ENCODE measurements around the gene TECTA.
"Not testable (repeated sequence)": the region's sequence is repeated elsewhere in the genome, so short reads cannot be mapped to it uniquely, and the experiment has no call there.

Gene TECTA

DNA sequence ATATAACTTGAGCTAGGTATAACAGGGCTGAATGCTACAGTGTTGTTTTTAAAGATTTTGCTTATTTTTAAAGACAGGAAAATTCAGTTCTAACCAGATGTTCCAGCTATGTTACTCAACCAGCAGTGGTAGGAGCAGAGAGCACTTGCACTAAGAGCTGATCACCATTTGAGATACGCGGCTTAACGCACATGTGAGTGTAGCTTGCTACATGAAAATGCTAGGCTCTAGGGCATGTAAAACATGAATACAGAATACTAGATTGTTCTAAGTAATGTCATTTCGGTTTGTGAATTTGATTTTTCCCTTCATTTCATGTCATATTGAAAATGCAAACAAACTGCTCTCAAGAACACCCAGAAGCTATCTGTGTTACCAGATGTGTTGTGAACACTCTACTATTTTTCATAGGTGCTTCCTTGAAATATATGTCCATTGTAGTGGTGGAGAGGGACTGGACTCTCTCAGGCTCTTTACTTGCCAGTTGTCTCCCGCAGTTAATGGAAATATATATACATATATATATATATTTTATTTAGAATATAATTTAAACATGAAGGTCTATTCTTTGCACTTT is 10.8 kb upstream of the TECTA start:
- no peak for DNase-seq (ENCODE audit: low read depth)

DNA sequence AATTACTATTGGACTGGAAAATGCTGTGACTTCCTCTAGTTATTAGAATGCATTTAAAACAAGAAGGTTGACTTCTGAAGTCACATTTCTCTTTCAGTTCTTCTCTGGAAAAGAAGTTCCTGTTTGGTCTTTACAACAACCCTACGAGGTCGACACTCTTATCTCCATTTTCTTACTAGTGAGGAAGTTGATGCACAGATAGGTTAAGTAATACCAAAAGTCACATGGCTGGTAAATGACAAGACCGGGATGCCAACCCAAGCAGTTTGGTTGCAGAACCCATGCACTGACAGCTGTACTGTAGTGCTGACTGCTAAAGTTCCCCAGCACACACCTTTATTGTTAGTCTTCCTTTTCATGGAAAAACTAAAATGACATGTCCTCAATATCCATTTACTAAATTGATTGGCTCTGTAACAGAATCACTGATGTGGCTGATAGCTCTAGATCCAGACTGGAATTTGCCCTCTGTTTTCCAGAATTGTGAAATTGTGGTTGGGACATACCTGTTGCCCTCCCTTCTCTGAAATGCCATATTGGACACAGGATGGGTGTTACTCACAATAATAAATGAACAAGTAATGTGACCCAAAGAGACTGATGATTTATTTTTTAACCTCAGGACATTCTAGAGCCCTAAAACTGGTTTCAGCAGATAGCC is 9.4 kb upstream of the TECTA start:
- no peak for DNase-seq (ENCODE audit: low read depth)

- no peak for DNase-seq (ENCODE audit: low read depth)
These were observed 5.5 kb upstream of the TECTA start for GRCh38 chr11:121095561-121095960.

DNA sequence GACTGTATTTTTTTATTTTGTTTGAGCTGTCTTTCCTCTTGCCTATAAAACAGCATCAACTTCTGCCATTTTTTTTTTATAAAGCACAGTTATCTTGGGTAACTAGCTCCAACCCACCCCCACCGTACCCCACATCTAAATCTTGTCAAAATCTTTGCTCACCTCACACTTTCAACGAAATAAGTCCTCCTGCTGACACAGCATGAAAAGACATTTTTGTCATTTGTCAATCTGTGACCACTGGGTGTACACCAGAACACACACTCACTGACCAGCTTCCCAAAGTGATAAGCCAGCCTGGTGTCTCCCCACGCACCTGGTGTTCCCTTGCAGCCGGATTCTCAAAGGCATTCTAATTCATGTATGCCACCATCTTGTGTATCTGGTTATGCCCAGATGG is 1.7 kb upstream of the TECTA start:
- no peak for DNase-seq (ENCODE audit: low read depth)

- DNase-seq (ENCODE audit: low read depth), result no peak
These were observed 1.2 kb upstream of the TECTA start for GRCh38 chr11:121099885-121100284.

- no peak for DNase-seq (ENCODE audit: low read depth)
These were observed 3.3 kb downstream of the TECTA start for GRCh38 chr11:121104312-121104762.

- DNase-seq (ENCODE audit: low read depth), result no peak
These were observed 4.0 kb downstream of the TECTA start for GRCh38 chr11:121105063-121105480.

- no peak for DNase-seq (ENCODE audit: low read depth)
These were observed 4.6 kb downstream of the TECTA start for GRCh38 chr11:121105481-121106195.

DNA sequence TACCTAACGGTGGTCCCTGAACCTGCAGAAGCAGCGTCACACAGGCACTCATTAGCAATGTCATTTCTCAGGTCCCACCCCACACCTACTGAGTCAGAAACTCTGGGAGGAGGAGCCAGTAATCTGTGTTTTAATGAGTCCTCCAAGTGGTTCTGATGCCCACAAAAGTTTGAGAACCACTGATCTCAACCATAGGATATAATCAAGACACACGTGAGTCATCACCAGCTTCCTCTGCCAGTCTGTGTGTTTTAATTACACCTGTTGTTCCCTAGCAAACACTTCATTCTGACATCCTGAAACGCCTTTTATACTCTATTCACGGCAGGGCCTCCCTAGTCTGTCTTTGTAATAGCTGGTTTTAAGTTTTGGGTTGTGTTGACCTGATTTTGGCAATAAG is 5.8 kb downstream of the TECTA start:
- DNase-seq (ENCODE audit: low read depth), result no peak

DNA sequence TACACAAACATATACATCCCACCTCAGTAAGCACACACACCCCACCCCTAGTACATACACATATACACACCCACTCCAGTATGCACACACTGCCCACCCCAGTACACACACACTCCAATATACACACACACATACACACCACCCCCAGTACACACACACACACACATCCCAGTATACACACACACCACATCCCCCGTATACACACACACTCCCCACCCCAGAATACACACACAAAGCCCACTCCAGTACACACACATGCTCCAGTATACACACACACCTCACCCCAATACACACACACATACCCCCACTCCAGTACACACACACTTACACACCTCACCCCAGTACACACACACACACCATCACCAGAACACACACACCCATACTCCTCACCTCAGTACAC is 7.4 kb downstream of the TECTA start:
- DNase-seq (ENCODE audit: low read depth), result no peak

DNA sequence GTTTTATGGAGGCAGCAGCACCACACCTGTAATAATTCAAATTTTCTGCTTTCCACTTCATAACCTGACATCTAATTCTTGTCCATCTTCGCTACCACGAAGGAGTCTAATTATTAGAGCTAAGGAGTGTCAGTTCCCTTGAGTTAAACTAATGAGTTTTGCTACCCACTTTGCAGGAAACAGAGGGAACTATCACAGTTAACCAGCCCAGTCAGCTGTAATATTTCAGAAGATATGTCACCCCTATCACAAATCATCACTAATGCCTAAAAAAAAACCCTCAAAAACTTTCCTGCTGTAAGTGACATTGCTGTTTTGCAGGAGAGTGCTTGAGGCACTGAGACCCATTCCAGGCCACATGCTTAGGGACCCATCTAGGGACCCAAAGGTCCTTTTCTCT is 8.4 kb downstream of the TECTA start:
- DNase-seq (ENCODE audit: low read depth), result no peak

DNA sequence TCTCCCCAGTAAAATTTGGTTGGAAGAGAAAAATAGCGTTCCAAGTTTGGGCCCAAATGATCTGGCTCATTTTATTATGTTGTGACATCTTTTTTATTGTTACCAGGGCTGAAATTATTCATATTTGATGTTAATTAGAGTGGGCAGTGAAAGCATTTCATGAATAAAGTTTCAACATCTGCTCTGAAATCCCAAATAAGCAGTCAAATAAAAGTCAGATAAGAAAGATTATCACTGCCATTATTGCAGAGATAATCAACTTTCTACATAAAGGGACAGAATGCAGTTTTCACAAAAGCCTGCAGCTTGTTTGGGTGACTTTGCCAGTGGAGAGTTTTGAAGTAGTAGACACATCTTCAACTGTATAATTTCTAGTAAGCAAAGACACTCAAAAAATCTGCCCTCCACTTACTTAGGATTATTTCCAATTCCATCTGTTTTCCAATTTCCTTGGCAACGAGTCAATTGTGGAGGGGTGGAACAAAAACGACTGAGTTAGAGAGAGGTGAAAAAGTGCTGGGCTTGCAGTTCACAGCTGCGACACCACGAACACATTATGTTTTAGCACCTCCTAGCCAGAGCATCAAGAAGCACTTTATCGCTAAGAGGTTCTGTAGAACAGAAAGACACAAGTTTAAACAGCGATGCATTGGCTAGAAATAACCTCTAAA is 9.0 kb downstream of the TECTA start:
- DNase-seq (ENCODE audit: low read depth), result no peak

DNA sequence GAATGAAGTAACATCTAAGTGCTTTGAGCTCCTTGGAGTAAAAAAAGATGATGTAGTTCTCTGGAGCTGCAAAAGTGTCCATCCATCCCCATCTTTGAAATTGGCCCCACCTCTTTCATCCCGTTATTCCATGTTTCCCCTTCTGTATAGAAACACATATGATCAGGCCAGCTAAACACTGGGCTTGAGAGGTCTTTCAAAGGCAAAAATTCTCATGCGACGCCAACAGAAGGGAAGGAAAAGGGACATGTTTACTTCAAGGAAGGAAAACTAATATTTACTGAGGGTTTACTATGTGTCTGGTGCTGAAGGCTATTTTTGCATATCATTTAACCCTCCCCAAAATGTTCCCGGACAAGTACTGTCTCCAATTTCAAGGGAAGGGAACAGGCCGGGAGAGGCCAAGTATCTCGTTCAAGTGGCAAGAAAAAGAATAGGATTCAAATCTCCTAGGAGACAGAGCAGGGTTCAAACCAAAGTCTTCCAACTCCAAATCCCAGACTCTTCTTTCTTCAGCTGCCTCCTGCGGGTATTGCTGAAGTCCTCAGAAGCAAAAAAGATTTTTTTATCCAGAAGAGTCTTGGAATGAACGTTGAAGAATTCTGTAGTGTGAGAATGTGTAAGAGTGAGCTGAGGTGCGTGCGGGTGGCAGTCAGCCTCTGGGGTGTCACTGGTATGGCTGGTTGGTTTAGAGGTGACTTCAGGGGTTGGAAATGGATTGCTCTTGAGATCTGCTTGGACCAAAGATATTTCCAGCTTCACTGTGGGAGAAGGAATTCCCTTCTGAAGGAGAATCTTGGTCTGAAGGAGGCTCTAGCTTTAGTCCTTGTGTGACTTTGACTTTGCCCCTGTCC is 10.1 kb downstream of the TECTA start:
- DNase-seq (ENCODE audit: low read depth), result no peak

GRCh38 chr11:121112498-121113455 is 11.7 kb downstream of the TECTA start:
- no peak for DNase-seq (ENCODE audit: low read depth)

GRCh38 chr11:121113611-121114010 is 12.6 kb downstream of the TECTA start:
- DNase-seq (ENCODE audit: low read depth), result no peak

- not testable (repeated sequence) for DNase-seq (ENCODE audit: low read depth)
These were observed 14.0 kb downstream of the TECTA start for GRCh38 chr11:121115024-121115423.

GRCh38 chr11:121117788-121118187 is 16.7 kb downstream of the TECTA start:
- DNase-seq (ENCODE audit: low read depth), result no peak

DNA sequence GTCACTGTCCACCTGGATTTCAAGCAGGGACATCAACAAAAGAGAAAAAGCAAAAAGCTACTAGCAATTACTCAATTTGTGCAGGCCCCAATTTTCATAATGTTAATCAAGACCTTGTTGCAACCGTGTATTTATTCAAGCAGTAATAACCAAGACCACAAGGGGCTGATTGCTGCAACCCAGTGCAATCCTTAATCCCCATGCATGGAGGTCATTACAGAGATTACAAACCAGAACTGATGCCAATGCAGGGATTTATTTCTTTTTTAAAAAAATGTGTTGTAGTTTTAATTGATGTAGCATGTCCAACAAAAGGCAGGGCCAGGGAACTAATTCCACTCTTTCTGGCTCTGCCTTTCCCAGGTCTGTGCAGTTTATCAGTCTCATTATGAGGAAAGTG is 18.4 kb downstream of the TECTA start:
- no peak for DNase-seq (ENCODE audit: low read depth)

- no peak for DNase-seq (ENCODE audit: low read depth)
These were observed 21.3 kb downstream of the TECTA start for GRCh38 chr11:121122328-121122727.

DNA sequence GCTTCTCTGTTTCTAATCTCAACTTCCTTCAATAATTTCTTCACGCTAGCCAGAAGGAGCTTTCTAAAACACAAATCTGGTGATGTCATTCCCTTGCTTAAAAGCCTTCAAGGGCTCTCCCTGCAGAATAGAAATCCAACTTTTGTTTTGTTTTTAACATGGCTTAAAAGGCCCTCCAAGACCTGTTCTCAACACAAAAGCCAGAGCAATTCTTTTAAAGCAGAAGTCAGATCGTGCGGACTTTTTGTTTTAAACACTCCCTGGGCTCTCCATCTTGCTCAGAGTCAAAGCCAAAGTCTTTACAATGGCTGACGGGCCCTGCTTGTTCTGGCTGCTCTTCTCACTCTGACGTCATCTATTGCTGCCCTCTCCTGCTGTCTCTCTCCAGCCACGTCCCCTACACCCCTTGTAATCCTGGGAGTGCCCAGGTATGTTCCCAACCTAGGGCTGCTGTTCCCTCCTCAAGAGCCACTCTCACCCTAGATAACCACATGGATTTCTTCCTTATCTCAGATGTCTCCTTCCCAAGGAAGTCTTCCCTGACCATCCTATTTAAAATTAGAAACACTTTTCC is 22.5 kb downstream of the TECTA start:
- DNase-seq (ENCODE audit: low read depth), result no peak
